Immature natural killer cell (primary cell): ENCODE results near the gene RGS9. TPM values are rescaled to one million over a fixed set of nuclear protein-coding genes. Genes with fewer than 3 reads are reported as not detected.

Source experiments
- DNase-seq, 3 donors: peaks; one replicate each; pipeline ENCODE4 v3.0.0; 2022; ENCODE audit warnings: mixed read lengths in 1 of 3
- H3K27ac Mint-ChIP-seq, 6 donors: one replicate each; pipeline ENCODE4 v1.8.0; 2020; ENCODE audit warnings: mixed read lengths in 6 of 6, mild to moderate bottlenecking in 5 of 6, inconsistent platforms in 4 of 6, moderate library complexity in 3 of 6
- H3K27me3 Mint-ChIP-seq, 3 donors: one replicate each; pipeline ENCODE4 v1.8.0; 2020 to 2021; ENCODE audit warnings: low read depth in 3 of 3, mild to moderate bottlenecking in 3 of 3, mixed read lengths in 3 of 3, moderate library complexity in 3 of 3, inconsistent platforms in 1 of 3
- H3K36me3 Mint-ChIP-seq, 3 donors: one replicate each; pipeline ENCODE4 v1.8.0; 2020; ENCODE audit warnings: mixed read lengths in 3 of 3, inconsistent platforms in 2 of 3, mild to moderate bottlenecking in 2 of 3
- H3K4me1 Mint-ChIP-seq, 2 donors: one replicate each; pipeline ENCODE4 v1.8.0; 2020; ENCODE audit warnings: inconsistent platforms in 2 of 2, mild to moderate bottlenecking in 2 of 2, mixed read lengths in 2 of 2, moderate library complexity in 1 of 2
- H3K4me3 Mint-ChIP-seq, 5 donors: one replicate each; pipeline ENCODE4 v1.8.0; 2020; ENCODE audit warnings: mild to moderate bottlenecking in 5 of 5, mixed read lengths in 5 of 5, inconsistent platforms in 3 of 5, moderate library complexity in 3 of 5
- H3K9me3 Mint-ChIP-seq, 6 donors: one replicate each; pipeline ENCODE4 v1.8.0; 2020; ENCODE audit warnings: mild to moderate bottlenecking in 6 of 6, mixed read lengths in 6 of 6, inconsistent platforms in 4 of 6, moderate library complexity in 3 of 6
- polyA plus RNA-seq, 3 donors: library from polyadenylated mRNA; unstranded; fragments of 300-500 nt; fragmentation: Illumina TruSeq; gene quantifications; one replicate each; pipeline ENCODE4 v1.2.3, GENCODE V29; 2021

Gene RGS9
- polyA plus RNA-seq, 3 donors from 2014 or later: 16.9 to 30.3 (median 17.5) TPM

DNA sequence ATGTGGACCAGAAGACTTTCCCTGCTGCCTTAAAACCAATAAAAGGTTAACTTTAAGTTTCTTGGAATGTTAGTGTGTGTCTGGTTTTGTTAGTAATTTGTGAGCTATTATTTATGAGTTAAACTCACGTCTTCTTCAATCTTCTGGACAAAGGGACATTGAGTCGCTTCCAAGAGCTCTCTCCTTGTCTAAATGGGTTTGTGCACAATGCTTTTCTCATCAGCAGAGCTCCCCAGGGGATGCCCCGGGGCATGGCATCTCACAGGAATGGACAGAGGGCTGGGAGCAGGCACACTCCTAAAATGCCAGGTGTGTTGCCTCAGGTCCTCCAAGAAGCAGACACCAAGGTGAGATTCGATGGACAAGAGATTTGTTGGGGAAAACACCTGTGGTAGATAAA, 90.5 kb downstream of the RGS9 start:
- Mint-ChIP-seq H3K27me3 (peaks cover 2 to 10% (median 2%) of the 10 kb centered on the region in 3 donors), H3K36me3 (no peaks in the 10 kb centered on the region), H3K27ac (no peak overlapping the region), H3K4me1 (peaks cover 31 to 32% of the 10 kb centered on the region in 2 donors), H3K4me3 (peak overlapping the region in 2 of 5 donors; percentile 6 to 29), H3K9me3 (no peaks in the 10 kb centered on the region)
- no peak for DNase-seq

DNA sequence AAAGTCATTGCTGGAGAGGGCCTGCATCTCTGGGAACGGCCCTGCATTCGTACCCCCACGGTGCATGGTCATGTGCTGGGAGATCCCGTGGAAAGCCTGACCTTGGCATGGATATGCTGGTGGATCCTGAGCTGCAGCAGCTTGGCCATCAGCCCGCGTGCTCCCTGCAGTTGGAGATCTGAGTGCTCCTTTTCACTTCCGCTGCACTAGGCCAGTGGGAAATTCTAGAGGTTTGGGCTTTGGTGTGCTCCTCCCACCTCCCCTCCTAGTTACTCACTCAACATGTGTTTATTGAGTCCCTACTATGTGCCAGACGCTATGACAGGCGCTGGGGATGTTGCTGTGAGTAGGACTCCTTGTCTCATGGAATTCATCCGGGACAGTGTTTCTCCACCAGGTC, 91.1 kb downstream of the RGS9 start:
- Mint-ChIP-seq H3K4me1 (peaks cover 31 to 32% of the 10 kb centered on the region in 2 donors), H3K9me3 (no peaks in the 10 kb centered on the region), H3K36me3 (no peaks in the 10 kb centered on the region), H3K4me3 (peak overlapping the region; percentile 72 to 89 (median 84)), H3K27me3 (peaks cover 2 to 10% (median 2%) of the 10 kb centered on the region in 3 donors), H3K27ac (peak overlapping the region; percentile 53 to 82 (median 70))
- no peak for DNase-seq

DNA sequence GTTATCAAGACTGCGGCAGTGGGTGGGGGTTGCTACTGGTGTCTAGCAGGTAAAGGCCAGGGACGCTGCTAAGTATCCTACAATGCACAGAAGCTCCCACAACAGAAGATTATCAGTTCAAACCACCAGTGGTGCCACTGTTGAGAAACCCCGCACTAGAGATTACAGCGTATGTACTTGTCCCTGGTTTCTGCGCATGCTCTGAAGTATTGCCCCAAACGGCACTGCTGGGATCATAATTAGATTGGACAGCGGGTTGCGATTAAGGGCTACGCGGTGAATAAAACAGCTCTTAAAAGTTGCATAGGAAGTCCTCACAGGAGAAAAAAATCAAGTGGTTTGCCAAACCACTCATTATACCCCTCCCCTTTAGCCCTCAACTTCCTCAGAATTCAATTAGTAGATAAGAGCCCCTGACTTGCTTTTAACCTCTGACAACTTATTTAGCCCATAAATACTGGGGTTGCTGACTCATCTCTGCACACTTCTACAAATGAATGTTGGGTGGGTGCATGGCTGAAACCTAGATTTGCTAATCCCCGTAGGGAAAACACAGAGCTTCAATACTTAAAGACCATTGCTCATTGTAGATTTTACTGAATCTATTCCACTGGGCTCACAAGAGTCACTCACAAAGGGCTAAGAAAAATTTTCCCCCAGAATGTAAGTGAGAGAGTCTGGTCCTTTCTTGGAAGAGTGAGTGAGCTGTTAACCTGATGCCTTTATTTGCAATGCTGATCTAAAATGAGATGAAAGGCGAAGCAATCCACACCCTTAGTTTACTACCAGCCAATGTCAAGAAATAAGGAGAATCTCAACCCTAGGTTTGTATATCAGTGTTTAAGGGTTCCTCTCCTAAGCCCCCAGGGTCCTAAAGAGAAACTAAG, 91.8 kb downstream of the RGS9 start:
- H3K27ac Mint-ChIP-seq: peak overlapping the region; percentile 53 to 82 (median 70)
- H3K9me3 Mint-ChIP-seq: no peaks in the 10 kb centered on the region
- peaks cover 2 to 10% (median 2%) of the 10 kb centered on the region in 3 donors for H3K27me3 Mint-ChIP-seq
- peak; percentile 46 to 65 (median 55) for DNase-seq
- no peaks in the 10 kb centered on the region for H3K36me3 Mint-ChIP-seq
- H3K4me3 Mint-ChIP-seq: peak overlapping the region; percentile 72 to 89 (median 84)
- peaks cover 31 to 32% of the 10 kb centered on the region in 2 donors for H3K4me1 Mint-ChIP-seq

DNA sequence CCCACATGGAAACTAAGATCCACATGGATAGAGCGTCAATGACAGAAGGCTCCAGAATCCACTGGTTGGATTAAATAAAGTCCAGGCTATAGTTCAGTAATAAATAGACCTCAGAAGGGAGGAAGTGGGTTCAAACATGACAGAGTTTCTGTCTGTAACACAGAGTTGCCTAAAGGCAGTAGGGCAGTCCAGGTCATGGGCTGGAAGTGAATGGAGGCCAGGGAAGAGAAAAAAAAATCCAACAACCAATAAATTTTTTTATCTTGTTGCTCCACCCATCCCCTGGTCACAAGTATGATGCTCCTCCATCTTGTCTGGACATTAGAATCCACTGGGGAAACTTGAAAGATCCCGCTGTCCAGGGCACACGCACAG, 92.4 kb downstream of the RGS9 start:
- peak overlapping the region; percentile 72 to 89 (median 84) for H3K4me3 Mint-ChIP-seq
- H3K27me3 Mint-ChIP-seq: peaks cover 2 to 11% (median 5%) of the 10 kb centered on the region in 3 donors
- H3K27ac Mint-ChIP-seq: peak overlapping the region in 4 of 6 donors; percentile 53 to 82 (median 74)
- no peak for DNase-seq
- H3K9me3 Mint-ChIP-seq: no peaks in the 10 kb centered on the region
- no peaks in the 10 kb centered on the region for H3K36me3 Mint-ChIP-seq
- H3K4me1 Mint-ChIP-seq: peaks cover 31 to 32% of the 10 kb centered on the region in 2 donors

DNA sequence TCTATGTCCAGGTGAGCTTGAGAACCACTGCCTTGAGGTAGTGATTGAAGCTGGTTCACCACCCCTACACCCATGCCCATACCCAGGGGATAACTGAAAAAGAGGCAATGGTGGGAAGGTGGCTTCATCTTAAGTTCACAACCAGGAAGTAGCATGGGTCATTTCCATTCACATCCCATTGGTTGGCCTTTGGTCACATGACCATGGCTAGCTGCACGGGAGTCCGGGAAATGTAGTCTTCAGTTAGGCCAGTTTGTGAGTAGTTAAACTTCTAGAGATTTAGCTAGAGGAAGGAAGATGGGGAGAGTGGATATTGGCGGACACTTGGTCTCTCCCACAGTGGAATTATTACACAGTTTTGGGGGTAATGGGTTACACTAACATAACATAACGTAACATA, 92.9 kb downstream of the RGS9 start:
- Mint-ChIP-seq H3K27ac (peak overlapping the region in 2 of 6 donors; percentile 44 to 45), H3K27me3 (peaks cover 2 to 11% (median 5%) of the 10 kb centered on the region in 3 donors), H3K4me3 (no peak overlapping the region), H3K36me3 (no peaks in the 10 kb centered on the region), H3K9me3 (no peaks in the 10 kb centered on the region), H3K4me1 (peaks cover 31 to 32% of the 10 kb centered on the region in 2 donors)
- no peak for DNase-seq

DNA sequence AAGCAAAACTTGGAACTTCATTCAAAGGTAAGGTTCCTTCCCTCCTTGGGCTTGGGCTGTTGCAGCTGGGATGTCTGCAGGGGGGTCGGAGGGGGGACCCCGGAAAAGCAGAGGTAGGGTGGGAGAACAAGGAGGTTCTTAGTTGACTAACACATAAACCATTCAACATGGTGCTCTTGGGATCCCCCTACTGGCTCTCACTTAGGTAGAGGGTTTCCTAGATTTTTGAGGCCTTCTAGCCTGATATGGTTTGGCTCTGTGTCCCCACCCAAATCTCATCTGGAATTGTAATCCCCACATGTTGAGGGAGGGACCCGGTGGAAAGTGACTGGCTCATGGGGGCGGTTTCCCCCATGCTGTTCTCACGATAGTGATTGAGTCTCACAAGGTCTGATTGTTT, 93.9 kb downstream of the RGS9 start:
- Mint-ChIP-seq H3K36me3 (no peaks in the 10 kb centered on the region), H3K4me1 (peaks cover 31 to 32% of the 10 kb centered on the region in 2 donors), H3K27me3 (peaks cover 1 to 11% (median 5%) of the 10 kb centered on the region in 3 donors), H3K9me3 (no peaks in the 10 kb centered on the region), H3K4me3 (no peak overlapping the region), H3K27ac (no peak overlapping the region)
- DNase-seq: no peak

DNA sequence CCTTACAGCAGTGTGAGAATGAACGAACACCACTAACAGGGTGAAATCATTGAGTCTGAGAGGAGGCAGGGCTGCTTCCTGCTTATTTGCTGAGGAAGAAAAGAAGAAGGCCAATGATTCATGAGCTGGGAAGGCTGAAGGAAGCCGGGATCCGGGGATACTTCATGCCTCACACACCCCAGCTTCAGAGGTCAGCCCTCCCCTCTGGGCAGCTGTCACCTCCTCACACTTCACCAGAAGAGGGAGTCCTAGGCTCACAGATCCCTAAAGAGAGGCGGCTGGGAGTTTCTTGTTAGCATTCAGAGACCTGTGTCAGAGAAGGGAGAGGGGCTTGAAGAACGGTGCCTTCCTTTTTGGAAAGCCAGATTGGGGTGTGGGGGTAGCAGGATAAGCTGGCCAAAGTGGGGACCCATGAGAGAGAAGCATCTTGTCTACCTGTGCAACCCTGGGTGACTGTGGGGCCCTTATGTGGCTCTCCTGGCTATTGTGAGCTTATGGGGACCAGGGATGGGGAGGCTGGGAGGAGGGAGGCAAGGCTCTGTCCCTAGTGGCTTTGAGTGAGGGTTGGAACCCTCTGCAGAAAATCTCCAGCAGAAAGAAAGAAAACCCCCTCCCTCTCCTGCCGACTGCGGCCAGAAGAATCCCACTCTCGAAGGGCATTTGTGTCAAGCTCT, 94.6 kb downstream of the RGS9 start:
- peak; percentile 36 to 54 (median 39) for DNase-seq
- Mint-ChIP-seq H3K4me1 (peaks cover 31 to 32% of the 10 kb centered on the region in 2 donors), H3K4me3 (no peak overlapping the region), H3K27me3 (peaks cover under 1 to 9% (median 8%) of the 10 kb centered on the region in 3 donors), H3K9me3 (no peaks in the 10 kb centered on the region), H3K27ac (no peak overlapping the region), H3K36me3 (no peaks in the 10 kb centered on the region)

DNA sequence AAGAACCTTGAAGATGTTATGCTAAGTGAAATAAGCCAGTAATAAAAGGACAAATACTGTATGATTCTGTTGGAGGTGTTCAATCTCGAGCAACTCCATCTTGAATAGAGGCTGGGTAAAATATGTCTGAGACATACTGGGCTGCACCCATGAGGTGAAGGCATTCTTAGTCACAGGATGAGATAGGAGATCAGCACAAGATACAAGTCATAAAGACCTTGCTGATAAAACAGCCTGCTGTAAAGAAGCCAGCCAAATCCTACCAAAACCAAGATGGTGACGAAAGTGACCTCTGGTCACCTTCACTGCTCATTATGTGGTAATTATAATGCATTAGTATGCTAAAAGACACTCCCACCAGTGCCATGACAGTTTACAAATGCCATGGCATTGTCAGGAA, 98.1 kb downstream of the RGS9 start:
- no peak overlapping the region for H3K27ac Mint-ChIP-seq
- H3K4me1 Mint-ChIP-seq: peaks cover 3 to 9% of the 10 kb centered on the region in 2 donors
- peaks cover 4 to 8% (median 6%) of the 10 kb centered on the region in 3 donors for H3K27me3 Mint-ChIP-seq
- H3K4me3 Mint-ChIP-seq: no peak overlapping the region
- DNase-seq: no peak
- H3K36me3 Mint-ChIP-seq: no peaks in the 10 kb centered on the region
- no peaks in the 10 kb centered on the region for H3K9me3 Mint-ChIP-seq

DNA sequence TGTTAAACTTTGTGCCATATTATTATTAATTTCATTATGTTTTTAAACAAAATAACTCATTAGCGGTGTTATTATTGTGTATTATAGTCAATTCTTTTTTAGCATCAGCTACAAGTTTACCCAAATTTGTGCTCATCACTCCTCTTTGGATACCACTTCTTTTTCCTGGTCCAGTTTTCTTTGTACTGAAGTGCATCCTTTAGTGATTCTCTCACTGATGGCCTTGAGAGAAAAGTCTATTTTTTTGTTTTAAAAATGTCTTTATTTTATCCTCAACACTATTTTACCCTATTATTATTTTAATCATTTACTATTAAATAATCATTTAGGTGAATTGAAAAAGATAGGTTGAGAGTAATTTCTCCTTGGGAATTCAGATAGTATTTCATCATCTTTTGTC, 99.2 kb downstream of the RGS9 start:
- H3K27me3 Mint-ChIP-seq: peaks cover 4 to 9% (median 8%) of the 10 kb centered on the region in 3 donors
- DNase-seq: no peak
- H3K4me1 Mint-ChIP-seq: peaks cover 0 to 4% of the 10 kb centered on the region in 2 donors
- no peak overlapping the region for H3K27ac Mint-ChIP-seq
- no peaks in the 10 kb centered on the region for H3K36me3 Mint-ChIP-seq
- H3K9me3 Mint-ChIP-seq: no peaks in the 10 kb centered on the region
- H3K4me3 Mint-ChIP-seq: no peak overlapping the region

DNA sequence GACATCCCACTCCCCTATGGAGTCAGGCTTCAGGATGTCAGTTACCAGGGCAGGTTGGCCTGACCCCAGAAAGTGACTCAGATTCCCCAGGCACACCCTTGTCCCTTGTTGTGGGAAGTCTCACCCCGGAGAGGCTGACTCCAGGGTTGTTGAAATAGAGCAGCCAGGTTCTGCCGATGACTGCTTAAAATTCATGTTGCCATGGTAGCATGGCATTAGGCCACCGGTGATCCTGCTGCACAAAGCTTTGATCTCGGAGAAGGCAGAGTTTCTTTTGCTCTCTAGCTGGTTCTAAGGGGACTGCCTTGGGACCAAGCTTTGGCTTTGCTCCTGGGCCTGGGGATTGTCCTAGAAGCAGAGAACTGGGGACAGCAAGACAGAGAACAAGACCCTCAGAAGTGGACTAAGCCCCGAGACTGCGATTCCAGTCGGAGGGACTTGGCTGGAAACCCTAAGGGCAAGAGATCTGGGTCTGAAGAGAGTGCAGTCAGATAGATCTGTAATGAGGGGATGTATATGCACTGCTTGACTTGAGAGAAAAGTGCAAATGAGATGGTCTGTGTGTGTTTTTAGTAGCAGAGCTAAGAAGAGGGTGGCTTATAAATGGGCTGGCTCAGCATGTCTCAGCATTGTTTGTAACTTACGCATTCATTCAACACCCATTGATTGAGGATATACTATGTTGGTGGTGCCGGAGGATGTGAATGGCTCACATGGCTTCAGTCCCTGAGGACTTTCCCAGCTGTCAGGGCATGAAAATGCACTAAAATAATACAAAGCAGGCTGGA, 106.9 kb downstream of the RGS9 start:
- no peaks in the 10 kb centered on the region for H3K4me1 Mint-ChIP-seq
- no peak overlapping the region for H3K27ac Mint-ChIP-seq
- H3K36me3 Mint-ChIP-seq: no peaks in the 10 kb centered on the region
- no peak overlapping the region for H3K4me3 Mint-ChIP-seq
- H3K27me3 Mint-ChIP-seq: peaks cover 6 to 9% (median 9%) of the 10 kb centered on the region in 3 donors
- H3K9me3 Mint-ChIP-seq: no peaks in the 10 kb centered on the region
- no peak for DNase-seq

DNA sequence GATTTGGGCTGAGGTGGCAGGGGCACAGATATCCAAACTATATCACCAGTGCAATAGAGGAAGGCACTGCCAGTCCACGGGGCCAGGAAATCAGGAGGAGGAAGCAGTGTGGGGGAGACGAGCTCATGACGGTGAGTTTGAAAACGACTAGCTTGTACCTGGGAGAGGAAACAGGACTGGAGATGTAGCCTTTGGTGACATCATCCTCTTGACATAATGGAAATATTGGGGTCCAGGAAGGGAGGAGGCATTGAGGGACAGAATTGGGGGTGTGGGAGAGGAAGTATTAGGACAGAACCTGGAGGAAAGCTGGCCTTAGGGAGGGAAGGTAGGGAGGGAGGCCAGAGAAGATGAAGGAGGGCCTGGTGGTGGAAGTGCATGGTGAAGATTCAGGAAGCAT, 109.1 kb downstream of the RGS9 start:
- Mint-ChIP-seq H3K4me3 (no peak overlapping the region), H3K27ac (no peak overlapping the region), H3K9me3 (no peaks in the 10 kb centered on the region), H3K36me3 (no peaks in the 10 kb centered on the region), H3K4me1 (no peaks in the 10 kb centered on the region), H3K27me3 (peaks cover 11 to 18% (median 12%) of the 10 kb centered on the region in 3 donors)
- DNase-seq: no peak

DNA sequence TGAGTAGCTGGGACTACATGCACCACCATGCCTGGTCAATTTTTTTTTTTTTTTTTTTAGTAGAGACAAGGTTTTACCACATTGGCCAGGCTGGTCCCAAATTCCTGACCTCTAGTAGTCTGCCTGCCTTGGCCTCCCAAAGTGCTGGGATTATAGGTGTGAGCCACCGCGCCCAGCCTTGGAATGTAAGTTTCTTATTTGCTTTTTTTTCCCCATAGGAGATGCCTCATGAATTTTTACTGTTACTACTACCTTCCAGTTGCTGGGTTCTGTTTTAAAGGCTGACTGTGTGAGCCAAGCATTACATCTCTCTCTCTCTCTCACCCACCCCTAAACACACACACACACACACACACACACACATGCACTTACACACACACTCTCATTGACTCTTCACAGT, 112.6 kb downstream of the RGS9 start:
- Mint-ChIP-seq H3K4me1 (no peaks in the 10 kb centered on the region), H3K36me3 (no peaks in the 10 kb centered on the region), H3K27ac (no peak overlapping the region), H3K27me3 (peaks cover 9 to 24% (median 14%) of the 10 kb centered on the region in 3 donors), H3K4me3 (no peak overlapping the region), H3K9me3 (no peaks in the 10 kb centered on the region)
- DNase-seq: no peak

DNA sequence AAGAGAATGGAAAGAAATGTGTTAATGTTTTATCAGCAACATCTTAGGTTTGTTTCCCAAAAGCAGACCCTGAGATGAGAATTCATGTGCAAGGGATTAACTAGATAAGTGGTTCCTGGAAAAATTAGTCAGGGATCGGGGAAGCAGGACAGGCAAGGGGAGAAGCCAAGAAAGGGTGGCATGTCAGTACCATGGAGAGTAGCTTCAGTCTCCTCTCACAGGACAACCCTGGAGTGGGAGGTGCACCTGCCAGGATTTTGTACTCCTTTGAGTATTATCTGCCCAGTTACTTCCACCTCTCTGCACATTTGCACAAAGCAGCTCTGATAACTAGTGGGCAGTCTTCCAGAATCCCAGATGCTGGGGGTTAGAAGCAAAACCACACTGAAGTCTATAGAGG, 117.0 kb downstream of the RGS9 start:
- H3K9me3 Mint-ChIP-seq: peaks cover 0 to 5% (median 0%) of the 10 kb centered on the region in 6 donors
- H3K27me3 Mint-ChIP-seq: peaks cover 9 to 21% (median 10%) of the 10 kb centered on the region in 3 donors
- no peaks in the 10 kb centered on the region for H3K4me1 Mint-ChIP-seq
- no peak overlapping the region for H3K27ac Mint-ChIP-seq
- H3K36me3 Mint-ChIP-seq: no peaks in the 10 kb centered on the region
- DNase-seq: no peak
- H3K4me3 Mint-ChIP-seq: no peak overlapping the region
